ENCODE data around the gene NOL9. TPM values are rescaled to one million over a fixed set of nuclear protein-coding genes. Genes with fewer than 3 reads are reported as not detected.
A peak's percentile ranks its signal among the peaks of the same experiment; 100 is the strongest.

The NOL9 gene
- total RNA-seq (2011; cell fraction: chromatin; rRNA removed; ENCODE audit: low replicate concordance): 408 and 415 TPM in 2 replicates
- 189 and 201 TPM in 2 replicates for total RNA-seq (2011; cell fraction: nucleolus; rRNA removed)
- total RNA-seq (2011; cell fraction: nucleoplasm; rRNA removed): 302 and 309 TPM in 2 replicates
- 47.3 and 58.4 TPM in 2 replicates for total RNA-seq (2014; rRNA removed)
- 62.5 and 63.6 TPM in 2 replicates for total RNA-seq (2014; rRNA removed; fragmentation: Illumina TruSeq; extraction: Trizol)
- 52.8 and 56.5 TPM in 2 replicates for total RNA-seq (2015; rRNA removed; fragmentation: Illumina TruSeq; extraction: Trizol)
- total RNA-seq (2021): 76.5 and 79.3 TPM in 2 replicates
- 52.3 and 52.7 TPM in 2 replicates for polyA plus RNA-seq (2011; rRNA removed)
- 19.5 and 29.3 TPM in 2 replicates for polyA plus RNA-seq (2011; cell fraction: cytosol; rRNA removed)
- polyA plus RNA-seq (2011; cell fraction: nucleus; rRNA removed): 60.2 and 68.3 TPM in 2 replicates
- polyA plus RNA-seq (2012): 9.6 and 15.3 TPM in 2 replicates
- polyA plus RNA-seq (2014; fragmentation: Illumina TruSeq; extraction: Trizol): 25.8 and 30.1 TPM in 2 replicates
- 10 to 100 TPM in 1 of 2 experiments, 1 to 10 TPM in 1; 5.6 to 10.1 TPM for polyA plus RNA-seq (2014; fragmentation: Nextera tagmentation; extraction: Ambion mirVana)
- polyA plus RNA-seq (2014; rRNA removed): 35.6 and 40.0 TPM in 2 replicates
- 80.8 and 105 TPM in 2 replicates for polyA minus RNA-seq (2011; rRNA and poly(A)+ RNA removed)
- 22.9 and 38.4 TPM in 2 replicates for polyA minus RNA-seq (2011; cell fraction: cytosol; rRNA and poly(A)+ RNA removed)
- 42.3 and 74.4 TPM in 2 replicates for polyA minus RNA-seq (2011; cell fraction: nucleus; rRNA and poly(A)+ RNA removed)
- percentile 91 among the genes with signal in this experiment for Bru-seq, nascent RNA
- BruChase-seq, experiment 1, labeled RNA remaining after a 2-hour chase: percentile 95 among the genes with signal in this experiment
- percentile 95 among the genes with signal in this experiment for BruChase-seq, experiment 2, labeled RNA remaining after a 6-hour chase
- long read RNA-seq, experiment 1, full-length matches to known transcripts: 22 of 90 reads
- long read RNA-seq, experiment 1, partial matches to known transcripts: 18 of 90 reads
- long read RNA-seq, experiment 1, other reads (novel, unspliced or antisense): 50 of 90 reads
- long read RNA-seq, experiment 2, full-length matches to known transcripts: 3 of 26 reads
- long read RNA-seq, experiment 2, partial matches to known transcripts: 4 of 26 reads
- long read RNA-seq, experiment 2, other reads (novel, unspliced or antisense): 19 of 26 reads
- long read RNA-seq, experiment 3, full-length matches to known transcripts: 22 of 32 reads
- long read RNA-seq, experiment 3, partial matches to known transcripts: 4 of 32 reads
- long read RNA-seq, experiment 3, other reads (novel, unspliced or antisense): 6 of 32 reads

DNA sequence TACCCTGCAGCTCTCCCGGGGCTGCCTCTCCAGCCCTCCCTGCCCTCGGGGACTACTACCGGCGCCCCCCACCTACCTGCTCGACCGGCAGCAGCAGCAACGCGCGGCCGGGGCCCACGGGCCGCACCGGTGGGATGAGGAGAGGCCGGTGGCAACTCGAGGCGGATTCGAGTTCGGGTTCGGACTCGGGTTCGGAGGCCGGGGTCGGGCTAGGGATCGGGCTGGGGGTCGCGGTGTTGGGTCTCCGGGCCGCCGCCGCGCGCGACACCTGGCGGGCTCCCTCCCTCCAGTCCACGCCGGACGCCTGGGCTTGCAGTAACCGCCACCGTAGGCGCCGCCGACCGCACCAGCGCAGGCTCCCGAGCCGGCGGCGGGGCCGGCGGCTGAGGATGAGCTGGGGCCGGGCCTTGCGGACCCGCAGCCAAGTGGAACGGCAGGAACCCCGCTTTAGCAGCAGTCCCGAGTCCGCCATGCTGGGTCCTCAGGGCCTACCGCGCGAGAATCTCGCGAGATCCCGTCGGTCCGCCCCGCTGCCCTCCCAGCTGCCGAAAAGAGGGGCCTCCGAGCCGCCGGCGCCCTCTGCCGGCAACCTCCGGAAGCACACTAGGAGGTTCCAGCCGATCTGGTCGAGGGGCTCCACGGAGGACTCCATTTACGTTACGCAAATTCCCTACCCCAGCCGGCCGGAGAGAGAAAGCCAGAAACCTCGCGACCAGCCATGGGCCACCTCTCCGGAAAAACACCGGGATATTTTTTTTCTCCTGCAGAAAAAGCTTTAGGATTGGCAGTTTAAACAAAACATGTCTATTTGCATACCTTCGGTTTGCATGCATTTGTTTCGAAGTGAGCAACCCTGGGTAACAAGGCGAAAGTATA, at the start of gene NOL9:
Gene NOL9 (minus strand): TSS at position 483 of the 876 bp plus-strand sequence. CDS start 11 bp downstream, at position 472.
- BruUV-seq (replicated peaks): no TSS peak
- in situ Hi-C loops (cut with MboI) (no loop called here), intact Hi-C loops (cut with micrococcal nuclease) (loop anchor here (1.0 to 2.0 kb wide), 4 partner anchors 25 to 80 kb away; partner anchors contain the start of gene ZBTB48)
- Histone ChIP-seq H3K9ac (ENCODE audit: insufficient read depth in 1 of 2, low read depth in 2 of 2, low read length in 2 of 2) (peak within 1 kb of the TSS; percentile 94 to 97), H3K27ac (ENCODE audit: extremely low read depth, low read depth, low read length) (peak within 1 kb of the TSS; percentile 85), H3K79me2 (ENCODE audit: control insufficient read depth, insufficient read depth, low read length) (peaks cover 35% of the 10 kb centered on the region), H3K36me3 (ENCODE audit: control insufficient read depth, insufficient read depth, low read length) (peaks cover 30% of the 10 kb centered on the region), H3K4me1 (replicated peaks in 1 of 2; ENCODE audit: control insufficient read depth in 2 of 2, insufficient read depth in 2 of 2, low read length in 2 of 2) (peaks cover 14 to 24% of the 10 kb centered on the region in 2 experiments; a peak in 4 of 5 replicates), H3K27me3 (ENCODE audit: control insufficient read depth in 2 of 2, insufficient read depth in 2 of 2, low read length in 2 of 2) (no peaks in the 10 kb centered on the region), H3K9me1 (ENCODE audit: control insufficient read depth, insufficient read depth, low read length) (no peaks in the 10 kb centered on the region), H3K4me2 (ENCODE audit: insufficient read depth, low read length) (peak within 1 kb of the TSS; percentile 89), H2AFZ (ENCODE audit: low read depth, low read length) (peak within 1 kb of the TSS; percentile 94), H3K9me3 (replicated peaks; ENCODE audit: control insufficient read depth, insufficient read depth, low read depth, low read length) (no peaks in the 10 kb centered on the region), H3K4me3 (peak within 1 kb of the TSS; percentile 99), H4K20me1 (replicated peaks; ENCODE audit: control insufficient read depth, insufficient read depth, low read length) (no peaks in the 10 kb centered on the region; the same call in 1 of the 2 replicates)
- DNase-seq (ENCODE audit: extremely low read depth in 1 of 4, low spot score in 3 of 4) (peak; percentile 98 to 99 (median 98)), ATAC-seq (peak; percentile 98), FAIRE-seq (peak; percentile 89)
- 2% methylated on average over 87 of the region's 87 CpGs for WGBS (ENCODE audit: insufficient coverage, low coverage, missing lambda C conversion rate)
- ChIA-PET POLR2A (interaction anchor here (0.7 to 1.5 kb wide), 17 partner anchors 12 to 162 kb away, joined by 3 to 9 read pairs (median 4); partner anchors contain the start of genes ACOT7 and ZBTB48), CTCF (ENCODE audit: low intra/inter-chr PET ratio) (interaction anchor here (0.6 to 1.1 kb wide), 6 partner anchors 27 to 89 kb away, joined by 3 to 4 read pairs (median 3); no protein-coding TSS in a partner anchor)
- TF ChIP-seq ZBTB8A (IDR thresholded peaks at IDR 0.05; ENCODE audit: partially characterized antibody): no peak
- no peak for TF ChIP-seq ETS2 (tag; IDR thresholded peaks at IDR 0.05; ENCODE audit: borderline replicate concordance, poor library complexity, severe bottlenecking)
- TF ChIP-seq LEF1 (IDR thresholded peaks at IDR 0.05): no peak
- no peak for TF ChIP-seq U2AF2 (optimal IDR thresholded peaks at IDR 0.05; ENCODE audit: low read depth, low read length)
- TF ChIP-seq, protein P1, sequence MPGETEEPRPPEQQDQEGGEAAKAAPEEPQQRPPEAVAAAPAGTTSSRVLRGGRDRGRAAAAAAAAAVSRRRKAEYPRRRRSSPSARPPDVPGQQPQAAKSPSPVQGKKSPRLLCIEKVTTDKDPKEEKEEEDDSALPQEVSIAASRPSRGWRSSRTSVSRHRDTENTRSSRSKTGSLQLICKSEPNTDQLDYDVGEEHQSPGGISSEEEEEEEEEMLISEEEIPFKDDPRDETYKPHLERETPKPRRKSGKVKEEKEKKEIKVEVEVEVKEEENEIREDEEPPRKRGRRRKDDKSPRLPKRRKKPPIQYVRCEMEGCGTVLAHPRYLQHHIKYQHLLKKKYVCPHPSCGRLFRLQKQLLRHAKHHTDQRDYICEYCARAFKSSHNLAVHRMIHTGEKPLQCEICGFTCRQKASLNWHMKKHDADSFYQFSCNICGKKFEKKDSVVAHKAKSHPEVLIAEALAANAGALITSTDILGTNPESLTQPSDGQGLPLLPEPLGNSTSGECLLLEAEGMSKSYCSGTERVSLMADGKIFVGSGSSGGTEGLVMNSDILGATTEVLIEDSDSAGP (CRISPR knock-in tag; IDR thresholded peaks at IDR 0.05): no peak
- TF ChIP-seq, protein P2, sequence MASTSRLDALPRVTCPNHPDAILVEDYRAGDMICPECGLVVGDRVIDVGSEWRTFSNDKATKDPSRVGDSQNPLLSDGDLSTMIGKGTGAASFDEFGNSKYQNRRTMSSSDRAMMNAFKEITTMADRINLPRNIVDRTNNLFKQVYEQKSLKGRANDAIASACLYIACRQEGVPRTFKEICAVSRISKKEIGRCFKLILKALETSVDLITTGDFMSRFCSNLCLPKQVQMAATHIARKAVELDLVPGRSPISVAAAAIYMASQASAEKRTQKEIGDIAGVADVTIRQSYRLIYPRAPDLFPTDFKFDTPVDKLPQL (IDR thresholded peaks at IDR 0.05; ENCODE audit: extremely low read depth, insufficient read length): no peak
- no peak for TF ChIP-seq ZNF77 (CRISPR knock-in tag; IDR thresholded peaks at IDR 0.05)
- no peak for TF ChIP-seq DNMT1 (IDR thresholded peaks at IDR 0.05)
- no peak for TF ChIP-seq ZNF324 (CRISPR knock-in tag; IDR thresholded peaks at IDR 0.05)
- no peak for TF ChIP-seq PCBP2 (IDR thresholded peaks at IDR 0.05; ENCODE audit: low read depth, low read length, poor library complexity, severe bottlenecking)
- no peak for TF ChIP-seq KLF10 (CRISPR knock-in tag; IDR thresholded peaks at IDR 0.05)
- peak; percentile 48; the same call in 1 of the 2 replicates for TF ChIP-seq RNF2 (IDR thresholded peaks at IDR 0.05)
